ENCODE measurements around the gene NARS2. TPM values are rescaled to one million over a fixed set of nuclear protein-coding genes. Genes with fewer than 3 reads are reported as not detected.

Gene NARS2
- total and polyA plus RNA-seq, 9 donors: 13.2 to 24.5 (median 17.1) TPM

DNA sequence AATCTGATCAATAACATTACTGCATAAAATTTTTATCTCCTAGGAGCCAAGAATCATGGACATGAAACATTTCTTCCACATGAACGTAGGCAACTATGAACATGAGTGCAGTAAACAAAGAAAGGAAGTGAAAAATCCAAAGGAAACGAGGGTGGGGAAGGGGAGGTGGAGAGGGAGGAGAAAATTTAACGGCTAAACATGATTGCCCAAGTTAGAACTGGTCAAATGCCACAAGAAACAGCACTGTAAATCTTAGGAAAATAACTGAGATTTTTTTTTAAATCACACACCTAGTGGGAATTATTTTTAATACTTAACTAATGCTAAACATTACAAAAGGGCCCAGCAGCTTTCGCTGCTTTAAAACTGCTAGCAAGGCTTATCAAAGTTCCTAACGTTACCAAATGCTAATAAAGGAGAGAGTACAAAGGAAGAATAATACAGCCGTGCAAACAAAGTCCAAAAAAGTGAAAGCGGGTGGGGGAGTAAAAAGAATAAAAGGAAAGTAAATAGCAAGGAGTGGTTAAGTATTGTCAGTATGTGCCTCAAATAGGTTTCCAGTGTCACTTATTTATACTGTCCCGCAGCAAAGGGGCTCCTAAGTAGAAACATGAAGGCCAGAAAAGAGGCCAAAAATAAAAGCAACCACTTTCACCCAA, 13.7 kb downstream of the NARS2 start:
- DNase-seq: no peak
- 2 to 7% (median 2%) methylated on average over 8 of the region's 8 CpGs for WGBS, 3 donors
- TF ChIP-seq, protein P1, sequence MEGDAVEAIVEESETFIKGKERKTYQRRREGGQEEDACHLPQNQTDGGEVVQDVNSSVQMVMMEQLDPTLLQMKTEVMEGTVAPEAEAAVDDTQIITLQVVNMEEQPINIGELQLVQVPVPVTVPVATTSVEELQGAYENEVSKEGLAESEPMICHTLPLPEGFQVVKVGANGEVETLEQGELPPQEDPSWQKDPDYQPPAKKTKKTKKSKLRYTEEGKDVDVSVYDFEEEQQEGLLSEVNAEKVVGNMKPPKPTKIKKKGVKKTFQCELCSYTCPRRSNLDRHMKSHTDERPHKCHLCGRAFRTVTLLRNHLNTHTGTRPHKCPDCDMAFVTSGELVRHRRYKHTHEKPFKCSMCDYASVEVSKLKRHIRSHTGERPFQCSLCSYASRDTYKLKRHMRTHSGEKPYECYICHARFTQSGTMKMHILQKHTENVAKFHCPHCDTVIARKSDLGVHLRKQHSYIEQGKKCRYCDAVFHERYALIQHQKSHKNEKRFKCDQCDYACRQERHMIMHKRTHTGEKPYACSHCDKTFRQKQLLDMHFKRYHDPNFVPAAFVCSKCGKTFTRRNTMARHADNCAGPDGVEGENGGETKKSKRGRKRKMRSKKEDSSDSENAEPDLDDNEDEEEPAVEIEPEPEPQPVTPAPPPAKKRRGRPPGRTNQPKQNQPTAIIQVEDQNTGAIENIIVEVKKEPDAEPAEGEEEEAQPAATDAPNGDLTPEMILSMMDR (IDR thresholded peaks at IDR 0.05): no peak
- TF ChIP-seq POLR2A (IDR thresholded peaks at IDR 0.05) (no peak), EP300 (IDR thresholded peaks at IDR 0.05) (no peak)
- peak overlapping the region; percentile 14 to 75 for H3K27ac ChIP-seq
- no peaks in the 10 kb centered on the region for H3K36me3 ChIP-seq
- H3K9me3 ChIP-seq: no peaks in the 10 kb centered on the region
- H3K4me3 ChIP-seq: no peak overlapping the region
- peaks cover 13% of the 10 kb centered on the region for H3K4me1 ChIP-seq (ENCODE audit: insufficient read depth)
- H3K27me3 ChIP-seq: no peaks in the 10 kb centered on the region
- intact Hi-C loops (cut with DNase I): loop anchor here in 3 of 4 donors (5.0 to 10.0 kb wide), 4 partner anchors 136 to 414 kb away; partner anchors contain the start of gene GAB2 (in 1 of the 3)

DNA sequence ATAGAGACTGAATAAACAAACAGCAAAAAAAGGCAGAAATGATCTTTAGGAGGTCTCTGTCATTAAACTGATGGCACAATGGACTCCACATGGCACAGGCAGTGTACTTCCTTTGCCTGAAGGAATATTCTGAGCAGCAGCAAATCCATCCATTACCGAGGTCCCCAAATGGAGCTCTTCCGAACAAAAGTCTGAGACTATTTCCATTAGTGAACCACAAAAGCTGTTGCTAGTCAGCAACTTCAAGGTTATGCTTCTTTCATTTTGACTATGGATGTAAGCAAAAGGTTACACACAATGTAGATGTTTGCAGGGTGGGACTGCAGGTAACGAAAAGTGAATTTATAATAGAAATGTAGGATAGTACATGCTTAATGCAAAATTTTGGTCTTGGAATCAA, 14.5 kb downstream of the NARS2 start:
- H3K27ac ChIP-seq: peak overlapping the region in 1 of 2 donors; percentile 75
- 23 to 52% (median 37%) methylated on average over 3 of the region's 3 CpGs for WGBS, 3 donors

DNA sequence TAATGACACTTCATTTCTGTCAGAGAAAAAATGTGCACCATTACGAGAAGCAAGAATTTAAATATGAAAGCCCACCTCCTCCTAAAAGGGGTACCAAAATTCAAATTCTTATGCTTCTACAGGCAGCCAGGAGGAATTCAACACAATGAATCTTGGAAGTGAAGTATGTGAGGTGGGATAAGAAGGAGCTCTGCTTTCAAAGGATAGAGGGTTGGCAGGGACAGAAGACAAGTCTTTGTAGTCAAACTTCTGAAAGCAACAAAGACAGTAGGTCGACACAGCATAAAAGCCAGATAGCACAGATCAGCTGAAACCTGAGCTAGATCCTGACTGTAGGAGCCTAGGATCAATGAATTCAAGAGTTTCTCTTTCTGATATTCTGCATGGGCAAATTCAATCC, 17.4 kb downstream of the NARS2 start:
- TF ChIP-seq EP300 (IDR thresholded peaks at IDR 0.05) (no peak), POLR2A (IDR thresholded peaks at IDR 0.05) (no peak)
- TF ChIP-seq, protein P1 (IDR thresholded peaks at IDR 0.05): no peak
- DNase-seq: no peak
- intact Hi-C loops (cut with DNase I): no loop called here
- Histone ChIP-seq H3K4me3 (no peak overlapping the region), H3K27me3 (no peaks in the 10 kb centered on the region), H3K4me1 (ENCODE audit: insufficient read depth) (peaks cover 8% of the 10 kb centered on the region), H3K27ac (no peak overlapping the region), H3K36me3 (no peaks in the 10 kb centered on the region), H3K9me3 (no peaks in the 10 kb centered on the region)
- WGBS, 3 donors: 74 to 87% (median 83%) methylated on average over 2 of the region's 2 CpGs

More for the DNA sequence above, 14.5 kb downstream of the NARS2 start:
- no peaks in the 10 kb centered on the region for H3K36me3 ChIP-seq
- no peak overlapping the region for H3K4me3 ChIP-seq
- peaks cover 13% of the 10 kb centered on the region for H3K4me1 ChIP-seq (ENCODE audit: insufficient read depth)
- no peak for TF ChIP-seq POLR2A (IDR thresholded peaks at IDR 0.05)
- TF ChIP-seq EP300 (IDR thresholded peaks at IDR 0.05): no peak
- TF ChIP-seq, protein P1 (IDR thresholded peaks at IDR 0.05): no peak
- no peaks in the 10 kb centered on the region for H3K27me3 ChIP-seq
- intact Hi-C loops (cut with DNase I): loop anchor here in 3 of 4 donors (5.0 to 10.0 kb wide), 4 partner anchors 135 to 413 kb away; partner anchors contain the start of gene GAB2 (in 1 of the 3)
- H3K9me3 ChIP-seq: no peaks in the 10 kb centered on the region
- DNase-seq: no peak

DNA sequence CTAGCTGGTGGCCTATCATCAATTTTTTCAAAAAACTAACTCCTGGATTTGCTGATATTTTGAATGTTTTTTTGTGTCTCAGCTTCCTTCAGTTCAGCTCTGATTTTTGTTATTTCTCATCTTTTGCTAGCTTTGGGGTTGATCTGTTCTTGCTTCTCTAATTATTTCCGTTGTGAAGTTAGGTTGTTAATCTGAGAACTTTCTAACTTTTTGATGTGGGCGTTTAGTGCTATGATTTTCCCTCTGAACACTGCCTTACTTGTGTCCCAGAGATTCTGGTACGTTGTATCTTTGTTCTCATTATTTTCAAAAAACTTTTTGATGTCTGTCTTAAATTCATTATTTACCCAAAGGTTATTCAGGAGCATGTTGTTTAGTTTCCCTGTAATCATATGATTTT, 19.1 kb downstream of the NARS2 start:
- Histone ChIP-seq H3K9me3 (no peaks in the 10 kb centered on the region), H3K27ac (no peak overlapping the region), H3K27me3 (no peaks in the 10 kb centered on the region), H3K36me3 (no peaks in the 10 kb centered on the region), H3K4me1 (ENCODE audit: insufficient read depth) (no peaks in the 10 kb centered on the region), H3K4me3 (no peak overlapping the region)
- TF ChIP-seq, protein P1 (IDR thresholded peaks at IDR 0.05): no peak
- no peak for TF ChIP-seq POLR2A (IDR thresholded peaks at IDR 0.05)
- no peak for TF ChIP-seq EP300 (IDR thresholded peaks at IDR 0.05)
- WGBS, 3 donors: 91 to 97% (median 95%) methylated on average over 3 of the region's 3 CpGs
- DNase-seq: no peak
- intact Hi-C loops (cut with DNase I): no loop called here

Data from ovary (tissue), 9 donors.